Gastrocnemius medialis (tissue), 4 donors: ENCODE measurements around the gene HIPK2.

Experiments
- CTCF ChIP-seq, 5 experiments: fragments of 450-650 bp in 3 of 5; fragments of 200-600 bp in 2 of 5; sonication (generic) in 2 of 5; IDR thresholded peaks in 4 of 5; conservative IDR thresholded peaks in 1 of 5; 1 replicate in 4 of 5; 2 replicates in 1 of 5; pipeline ENCODE4 v1.5.1; 2016 to 2019; ENCODE audit warnings: antibody characterized with exemption in 5 of 5, mild to moderate bottlenecking in 3 of 5, moderate library complexity in 3 of 5
- POLR2A ChIP-seq, 2 donors: fragments of 450-650 bp; IDR thresholded peaks; one replicate each; pipeline ENCODE4 v1.6.1; 2017; ENCODE audit warnings: antibody characterized with exemption in 2 of 2, mild to moderate bottlenecking in 2 of 2, moderate library complexity in 2 of 2

GRCh38 chr7:139711991-139712743 lies 65.6 kb downstream of the HIPK2 start:
- TF ChIP-seq CTCF (IDR thresholded peaks at IDR 0.05 in 4 of 5, conservative IDR thresholded peaks at IDR 0.05 in 1 of 5) (no peak), POLR2A (IDR thresholded peaks at IDR 0.05) (no peak)
